Kidney capillary endothelial cell (primary cell): ENCODE results near the gene SLC35F2.
"Not testable (repeated sequence)": the region's sequence is repeated elsewhere in the genome, so short reads cannot be mapped to it uniquely, and the experiment has no call there.

Source experiments
- DNase-seq: peaks from one replicate; pipeline ENCODE4 v3.0.0-alpha.2; 2018; ENCODE audit warnings: low spot score

SLC35F2 gene

GRCh38 chr11:107785401-107785800 lies 73.2 kb downstream of the SLC35F2 start:
- DNase-seq, result no peak

- no peak for DNase-seq
Measured at GRCh38 chr11:107783121-107783520, 75.5 kb downstream of the SLC35F2 start.

DNA sequence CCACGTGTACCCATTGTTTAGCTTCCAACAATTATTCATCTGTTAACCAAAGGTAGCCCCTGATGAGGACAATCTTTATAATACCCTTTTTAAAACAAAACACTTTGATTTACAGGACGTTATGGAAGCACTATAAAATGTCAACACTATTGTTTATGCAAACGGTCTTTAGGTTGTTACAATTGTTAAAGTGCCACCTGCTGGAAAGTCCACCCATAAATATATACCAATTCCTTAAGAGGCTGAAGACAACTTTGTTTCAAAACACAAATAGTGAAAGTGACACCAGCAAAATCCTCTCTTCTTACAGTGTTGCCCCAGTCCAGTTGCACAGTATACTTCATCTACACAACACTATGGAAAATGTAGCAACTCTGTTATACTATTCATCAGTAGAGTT lies 77.8 kb downstream of the SLC35F2 start:
- DNase-seq, result no peak

DNA sequence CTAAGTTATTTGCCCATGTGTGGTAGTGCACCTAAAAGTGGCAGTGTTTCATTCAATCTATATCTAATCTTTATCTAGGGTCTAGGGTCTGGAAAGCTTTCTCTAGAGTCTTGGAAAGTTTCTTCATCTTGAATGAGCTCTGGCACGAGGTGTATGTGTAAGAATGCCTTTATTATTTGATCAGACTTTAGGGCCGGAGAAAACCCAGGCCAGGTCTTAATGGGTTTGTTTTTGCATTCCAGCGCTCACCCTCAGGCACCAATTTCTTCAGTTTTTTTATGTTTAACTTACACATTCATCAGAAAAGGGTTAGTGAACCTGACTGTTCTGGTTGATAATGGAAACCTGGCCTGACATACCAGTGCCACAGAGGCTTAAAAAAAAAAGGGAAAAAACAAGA lies 78.5 kb downstream of the SLC35F2 start:
- DNase-seq, result no peak

GRCh38 chr11:107778839-107779517 lies 79.6 kb downstream of the SLC35F2 start:
- DNase-seq, result no peak

DNA sequence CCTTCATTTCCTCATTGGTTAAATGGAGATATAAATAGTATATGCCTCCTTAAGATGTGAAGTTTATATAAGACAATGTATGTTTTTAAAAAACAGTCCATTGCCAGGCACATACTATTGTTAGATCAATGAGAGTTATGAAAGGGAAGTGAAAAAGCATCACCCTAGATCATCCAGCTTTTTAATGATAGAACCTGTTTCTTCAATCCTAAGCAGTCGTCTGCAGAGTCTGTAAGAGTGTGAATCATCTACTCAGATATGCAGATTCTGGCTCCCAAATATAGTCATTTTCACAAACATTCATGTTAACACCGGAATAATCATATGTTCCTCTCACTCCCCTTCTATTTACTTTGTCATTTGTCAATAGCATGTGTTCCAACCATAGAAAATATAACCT lies 81.5 kb downstream of the SLC35F2 start:
- DNase-seq, result no peak

DNA sequence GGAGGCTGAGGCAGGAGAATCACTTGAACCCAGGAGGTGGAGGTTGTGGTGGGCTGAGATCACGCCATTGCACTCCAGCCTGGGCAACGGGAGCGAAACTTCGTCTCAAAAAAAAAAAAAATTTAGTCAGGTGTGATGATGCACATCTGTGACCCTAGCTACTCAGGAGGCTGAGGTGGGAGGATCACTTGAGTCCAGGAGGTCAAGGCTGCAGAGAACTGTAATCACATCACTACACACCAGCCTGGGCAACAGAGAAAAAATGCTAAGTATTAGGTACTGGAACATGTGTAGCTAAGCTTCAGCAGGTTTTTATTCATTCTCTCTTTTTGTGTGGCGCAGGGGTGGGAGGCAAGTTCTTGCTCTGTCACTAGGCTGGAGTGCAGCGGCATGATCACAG lies 82.5 kb downstream of the SLC35F2 start:
- no peak for DNase-seq

DNA sequence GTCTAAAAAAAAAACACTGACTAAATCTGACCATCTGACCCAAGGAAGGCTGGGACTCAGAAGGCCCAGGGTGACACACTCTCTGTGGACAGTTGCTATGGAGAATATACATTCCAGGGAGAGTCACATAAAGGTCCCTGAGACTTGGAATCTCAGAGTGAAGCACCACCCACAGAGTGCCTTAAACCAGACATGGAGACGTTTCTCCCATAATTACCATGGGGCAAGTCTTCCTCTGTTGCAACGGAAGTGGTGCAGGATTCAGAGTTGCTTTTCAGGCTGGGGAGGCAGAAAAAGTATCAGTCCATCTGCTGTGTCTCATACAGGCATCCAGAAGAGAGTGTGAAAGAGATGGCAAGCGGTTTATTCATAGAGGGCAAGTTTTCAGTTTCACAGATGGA lies 88.0 kb downstream of the SLC35F2 start:
- peak; percentile 42 for DNase-seq

- peak; percentile 62 for DNase-seq
Measured at GRCh38 chr11:107769189-107769588, 89.4 kb downstream of the SLC35F2 start.

GRCh38 chr11:107758719-107759355 lies 99.8 kb downstream of the SLC35F2 start:
- not testable (repeated sequence) for DNase-seq

DNA sequence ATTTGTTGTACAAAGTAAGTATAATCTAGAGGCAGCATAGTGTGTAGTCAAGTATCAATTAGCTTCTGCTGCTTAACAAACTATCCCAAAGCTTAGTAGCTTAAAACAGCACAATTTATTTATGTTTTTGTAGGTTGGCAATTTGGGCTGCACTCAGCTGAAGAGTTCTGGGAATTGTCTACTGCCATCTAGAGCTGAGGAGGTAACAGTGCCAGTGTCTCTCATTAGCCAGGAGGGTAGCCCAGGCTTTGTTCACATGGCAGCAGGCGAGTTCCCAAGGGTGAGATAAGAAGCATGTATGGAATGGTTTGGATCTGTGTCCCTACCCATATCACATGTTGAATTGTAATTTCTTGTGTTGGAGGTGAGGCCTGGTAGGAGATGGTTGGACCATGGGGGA lies 100.9 kb downstream of the SLC35F2 start:
- no peak for DNase-seq

DNA sequence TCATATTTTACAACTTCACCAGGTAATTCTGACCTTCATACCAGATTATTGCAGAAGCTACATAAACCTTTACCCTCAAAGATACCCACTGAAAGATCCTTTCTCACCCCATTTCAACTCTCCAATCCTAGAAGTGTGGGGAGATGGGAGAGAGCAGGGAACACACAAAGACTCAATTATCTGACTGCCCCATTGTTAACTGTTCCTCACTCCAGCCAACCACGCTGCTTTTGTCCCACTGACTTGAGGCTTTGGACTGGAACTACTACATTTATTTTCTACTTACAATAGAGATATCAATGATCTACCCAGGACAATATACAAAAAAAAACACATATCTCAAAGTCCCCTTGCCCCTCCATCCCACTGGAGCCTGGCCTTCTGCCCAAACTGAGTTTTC lies 102.0 kb downstream of the SLC35F2 start:
- no peak for DNase-seq

GRCh38 chr11:107752949-107753822 lies 105.4 kb downstream of the SLC35F2 start:
- no peak for DNase-seq

DNA sequence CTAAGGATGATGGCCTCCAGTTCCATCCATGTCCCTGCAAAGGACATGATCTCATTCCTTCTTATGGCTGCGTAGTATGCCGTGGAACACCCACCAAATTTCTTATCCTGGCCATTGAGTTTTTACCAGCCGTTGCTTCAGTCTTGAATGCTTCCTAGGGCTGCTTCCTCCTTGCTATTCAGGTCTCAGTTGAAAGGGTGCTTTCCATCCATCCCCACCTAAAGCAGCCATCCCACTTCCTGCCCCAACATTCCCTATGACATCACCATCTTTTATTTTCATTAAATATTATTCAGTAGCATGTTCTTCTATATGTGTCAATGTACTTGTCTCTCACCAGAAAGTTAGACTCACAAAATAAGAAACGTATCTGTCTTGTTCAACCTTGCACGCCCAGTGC lies 106.1 kb downstream of the SLC35F2 start:
- DNase-seq, result no peak

GRCh38 chr11:107751082-107751481 lies 107.5 kb downstream of the SLC35F2 start:
- DNase-seq, result no peak

DNA sequence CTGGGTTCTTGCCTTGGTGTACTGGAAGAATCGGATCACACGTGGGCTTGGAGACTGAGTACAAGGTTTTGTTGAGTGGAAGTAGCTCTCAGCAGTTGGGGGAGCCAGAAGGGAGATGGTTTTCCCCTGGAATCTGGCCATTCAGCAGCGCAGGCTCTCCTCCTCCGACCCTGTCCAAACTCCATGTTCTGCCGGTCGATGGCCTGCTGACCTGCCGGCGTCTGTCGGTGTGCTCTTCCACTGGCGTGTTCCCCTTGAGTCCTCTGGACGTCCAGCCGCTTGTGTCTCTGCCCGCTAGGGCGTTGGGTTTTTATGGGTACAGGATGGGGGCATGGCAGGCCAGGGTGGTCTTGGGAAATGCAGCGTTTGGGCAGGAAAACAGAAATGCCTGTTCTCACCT lies 108.3 kb downstream of the SLC35F2 start:
- DNase-seq, result no peak

GRCh38 chr11:107747622-107748021 lies 111.0 kb downstream of the SLC35F2 start:
- DNase-seq, result no peak

- no peak for DNase-seq
Measured at GRCh38 chr11:107744736-107745135, 113.9 kb downstream of the SLC35F2 start.

DNA sequence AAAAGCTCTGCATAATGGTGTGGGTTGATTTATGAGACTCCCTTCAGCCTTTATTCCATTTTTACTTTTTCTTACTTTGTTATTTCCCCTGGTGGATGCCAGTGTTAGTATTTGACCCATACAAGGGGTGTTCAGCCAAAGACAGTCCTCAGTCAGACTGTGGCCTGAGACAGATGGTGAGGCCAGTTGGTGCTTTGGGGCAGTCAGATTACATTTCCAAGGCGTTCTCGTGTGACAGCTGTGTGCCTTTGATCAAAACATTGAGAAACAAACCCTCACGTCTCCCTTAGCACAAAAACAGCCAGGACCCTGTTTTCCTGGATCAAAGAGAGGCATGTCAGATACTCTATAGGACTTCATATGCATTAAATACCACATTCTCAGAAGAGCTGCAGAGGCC lies 115.4 kb downstream of the SLC35F2 start:
- DNase-seq, result no peak

DNA sequence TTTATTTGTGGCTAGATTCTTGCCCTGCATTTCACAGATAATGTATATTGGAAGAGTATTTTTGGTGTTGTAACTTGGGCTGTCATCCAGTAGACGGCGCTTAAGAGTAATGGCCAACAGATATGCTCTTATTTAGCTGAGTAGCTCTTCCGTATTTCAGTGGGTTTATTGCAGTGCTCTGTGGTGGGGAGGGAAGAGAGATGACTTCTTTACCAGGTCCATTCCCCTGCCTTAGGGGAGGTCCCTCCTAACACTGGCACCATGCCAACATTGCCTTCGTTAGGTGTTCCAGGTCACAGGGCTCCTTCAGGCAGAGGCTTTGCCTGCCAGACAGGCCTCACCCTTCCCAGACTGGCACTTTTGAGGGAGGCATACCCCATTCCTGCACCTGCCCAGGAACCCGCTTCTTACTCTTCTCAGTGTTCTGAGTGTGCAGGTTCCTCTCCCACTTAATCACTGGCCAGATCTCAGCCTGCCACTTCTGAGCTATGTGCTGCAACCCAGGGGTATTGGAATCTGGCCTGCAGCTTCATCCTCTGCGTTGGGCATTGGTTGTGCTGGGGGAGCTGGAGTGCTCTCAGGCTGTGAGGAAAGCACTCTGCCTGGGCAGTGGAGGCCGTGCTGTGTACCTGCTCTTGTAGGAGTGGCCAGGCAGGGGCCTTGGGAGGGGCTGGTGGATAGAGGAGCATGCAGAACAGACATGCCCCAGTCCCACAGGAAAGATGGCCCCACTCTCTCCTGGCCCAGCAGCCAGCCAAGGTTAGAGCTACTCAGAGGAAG lies 117.4 kb downstream of the SLC35F2 start:
- peak; percentile 23 for DNase-seq
